ENCODE data around the gene NTNG2.

GRCh38 chr9:132243156-132244074 is 81.6 kb downstream of the NTNG2 start:
- no peak for TF ChIP-seq GATA3 (IDR thresholded peaks at IDR 0.05; ENCODE audit: low read depth, low read length)
- no peak for TF ChIP-seq GATA2 (IDR thresholded peaks at IDR 0.05; ENCODE audit: low read depth, low read length)
